ENCODE results near the gene NCOA5. TPM values are rescaled to one million over a fixed set of nuclear protein-coding genes. Genes with fewer than 3 reads are reported as not detected.

The NCOA5 gene
- total and polyA plus RNA-seq, 8 donors = 8.4 to 19.6 (median 12.0) TPM

GRCh38 chr20:46083101-46083500, 6.7 kb downstream of the NCOA5 start:
- DNase-seq (no peak), FAIRE-seq (no peak), ATAC-seq (peak in 1 of 4 donors; percentile 42)
- Histone ChIP-seq H3K27me3 (no peaks in the 10 kb centered on the region), H3K9me3 (no peaks in the 10 kb centered on the region), H3K4me3 (no peak overlapping the region), H3K36me3 (peaks cover 0 to 4% (median 3%) of the 10 kb centered on the region in 3 donors), H3K4me1 (peaks cover 24 to 50% (median 49%) of the 10 kb centered on the region in 3 donors), H3K27ac (no peak overlapping the region)
- no peak for TF ChIP-seq CTCF (IDR thresholded peaks at IDR 0.05)
- intact Hi-C loops (cut with DNase I) = loop anchor here in 1 of 3 donors (10.0 kb wide), 1 partner anchor 58 kb away; the partner anchor contains the start of gene SLC12A5
- 69 to 77% methylated on average over 6 of the region's 6 CpGs for WGBS, 2 donors

- intact Hi-C loops (cut with DNase I) = loop anchor here in 1 of 3 donors (10.0 kb wide), 1 partner anchor 56 kb away; the partner anchor contains the start of gene SLC12A5
- Histone ChIP-seq H3K36me3 (peaks cover 0 to 6% (median 4%) of the 10 kb centered on the region in 3 donors), H3K9me3 (no peaks in the 10 kb centered on the region), H3K27ac (no peak overlapping the region), H3K4me3 (no peak overlapping the region), H3K27me3 (no peaks in the 10 kb centered on the region), H3K4me1 (peaks cover 18 to 32% (median 31%) of the 10 kb centered on the region in 3 donors)
- ATAC-seq = no peak
- no peak for DNase-seq
- 88 to 94% methylated on average over 1 of the region's 1 CpG for WGBS, 2 donors
- no peak for FAIRE-seq
- no peak for TF ChIP-seq CTCF (IDR thresholded peaks at IDR 0.05)
These were observed 8.7 kb downstream of the NCOA5 start for GRCh38 chr20:46081074-46081473.

DNA sequence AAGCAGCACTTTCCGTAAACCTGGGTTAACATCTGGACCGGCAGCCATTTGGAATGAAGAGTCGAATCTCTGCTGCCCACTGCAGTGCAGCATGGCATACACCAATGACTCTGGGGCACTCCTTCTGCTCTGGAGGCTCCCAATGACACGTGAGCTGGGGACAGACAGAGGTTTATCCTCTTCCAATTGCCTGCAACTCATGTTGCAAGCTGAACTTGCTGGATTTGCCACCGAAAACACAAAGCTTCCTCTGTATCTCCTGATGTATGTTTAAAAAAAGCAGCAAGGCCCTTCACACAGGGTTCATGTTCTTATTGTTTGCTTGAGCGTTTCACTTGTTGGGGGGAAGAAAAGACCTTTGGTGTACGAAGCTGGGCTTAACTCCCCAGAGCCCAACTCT, 10.8 kb downstream of the NCOA5 start:
- Histone ChIP-seq H3K9me3 (no peaks in the 10 kb centered on the region), H3K4me3 (no peak overlapping the region), H3K27ac (no peak overlapping the region), H3K4me1 (peaks cover 0 to 15% (median 12%) of the 10 kb centered on the region in 3 donors), H3K27me3 (no peaks in the 10 kb centered on the region), H3K36me3 (peaks cover 0 to 6% (median 4%) of the 10 kb centered on the region in 3 donors)
- peak in 2 of 4 donors; percentile 36 to 48 for ATAC-seq
- no peak for TF ChIP-seq CTCF (IDR thresholded peaks at IDR 0.05)
- 79% methylated on average over 7 of the region's 7 CpGs for WGBS, 2 donors
- FAIRE-seq = no peak
- DNase-seq = no peak
- intact Hi-C loops (cut with DNase I) = no loop called here

DNA sequence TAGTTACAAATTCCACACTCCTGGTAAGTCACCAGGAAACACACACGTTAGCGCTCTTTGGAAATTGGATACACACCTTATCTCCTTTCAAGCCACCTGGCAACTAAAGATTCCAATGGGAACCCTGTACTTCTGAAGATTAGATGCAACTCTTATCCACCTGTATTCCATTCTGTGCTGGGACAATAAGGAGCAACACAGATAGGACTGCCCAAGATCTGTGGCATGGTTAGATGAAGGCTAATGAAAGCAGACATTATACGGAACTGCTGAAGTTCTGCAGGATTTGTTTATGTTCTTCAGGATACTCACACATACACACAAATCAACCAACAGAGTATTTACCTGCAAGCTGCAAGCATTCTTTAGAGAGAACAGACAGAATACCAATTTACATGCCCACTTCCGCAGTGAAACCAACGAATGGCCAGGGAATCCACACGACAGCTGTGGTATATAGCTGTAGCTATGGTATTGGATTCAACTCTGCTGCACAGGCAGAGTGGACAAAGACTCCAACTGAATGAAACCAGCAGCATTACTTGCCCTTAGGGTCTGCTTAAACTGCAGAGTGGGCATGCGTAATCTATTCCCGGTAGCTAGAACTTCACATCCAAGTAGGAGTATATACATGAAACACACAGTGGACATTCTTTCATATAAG, 12.0 kb downstream of the NCOA5 start:
- H3K36me3 ChIP-seq = peaks cover 0 to 6% (median 4%) of the 10 kb centered on the region in 3 donors
- WGBS, 2 donors = 85 to 86% methylated on average over 8 of the region's 8 CpGs
- H3K27me3 ChIP-seq = no peaks in the 10 kb centered on the region
- intact Hi-C loops (cut with DNase I) = no loop called here
- H3K4me1 ChIP-seq = peaks cover 0 to 15% (median 2%) of the 10 kb centered on the region in 3 donors
- DNase-seq (no peak), FAIRE-seq (no peak), ATAC-seq (no peak)
- TF ChIP-seq CTCF (IDR thresholded peaks at IDR 0.05) = no peak
- H3K4me3 ChIP-seq = no peak overlapping the region
- H3K9me3 ChIP-seq = no peaks in the 10 kb centered on the region
- no peak overlapping the region for H3K27ac ChIP-seq

- FAIRE-seq (no peak), ATAC-seq (peak in 2 of 4 donors; percentile 46 to 59)
- no peak for TF ChIP-seq CTCF (IDR thresholded peaks at IDR 0.05)
These were observed 13.0 kb downstream of the NCOA5 start for GRCh38 chr20:46076806-46077205.

More at GRCh38 chr20:46076806-46077205, 13.0 kb downstream of the NCOA5 start:
- H3K9me3 ChIP-seq = no peaks in the 10 kb centered on the region
- H3K27ac ChIP-seq = no peak overlapping the region
- WGBS, 2 donors = 89 to 91% methylated on average over 7 of the region's 7 CpGs
- H3K4me3 ChIP-seq = no peak overlapping the region
- DNase-seq = no peak
- peaks cover 0 to 6% (median 4%) of the 10 kb centered on the region in 3 donors for H3K36me3 ChIP-seq
- intact Hi-C loops (cut with DNase I) = no loop called here
- peaks cover 0 to 11% (median 0%) of the 10 kb centered on the region in 3 donors for H3K4me1 ChIP-seq
- H3K27me3 ChIP-seq = no peaks in the 10 kb centered on the region

Measured in pancreas (tissue), 10 donors.